Tibial artery (tissue), 4 donors: ENCODE results near the gene DISC1.
"Not testable (repeated sequence)": the region's sequence is repeated elsewhere in the genome, so short reads cannot be mapped to it uniquely, and the experiment has no call there.

Experiments used
- DNase-seq, 2 donors: peaks; one replicate each; pipeline ENCODE4 v3.0.0-alpha.2; 2019
- H3K27ac ChIP-seq, 2 donors: fragments of 200-600 bp; sonication (generic) in 1 of 2; 1 replicate in 1 of 2; 2 replicates in 1 of 2; pipeline ENCODE4 v1.5.1; 2018 to 2019; ENCODE audit warnings: mild to moderate bottlenecking in 1 of 2
- H3K27me3 ChIP-seq, 2 donors: fragments of 200-600 bp; sonication (generic) in 1 of 2; one replicate each; pipeline versions ENCODE4 v1.5.1 to v1.6.0; 2016 to 2019
- H3K36me3 ChIP-seq, 3 donors: fragments of 200-600 bp; sonication (generic) in 2 of 3; one replicate each; pipeline ENCODE4 v1.5.1; 2016 to 2019; ENCODE audit warnings: mild to moderate bottlenecking in 2 of 3
- H3K4me1 ChIP-seq, 4 donors: fragments of 200-600 bp; sonication (generic) in 2 of 4; 1 replicate in 3 of 4; 2 replicates in 1 of 4; pipeline ENCODE4 v1.5.1; 2016 to 2019
- H3K4me3 ChIP-seq, 2 donors: fragments of 200-600 bp; sonication (generic) in 1 of 2; 1 replicate in 1 of 2; 2 replicates in 1 of 2; pipeline ENCODE4 v1.5.1; 2018 to 2019; ENCODE audit warnings: mild to moderate bottlenecking in 2 of 2
- H3K9me3 ChIP-seq, 3 donors: fragments of 200-600 bp; sonication (generic) in 1 of 3; one replicate each; pipeline ENCODE4 v1.5.1; 2016 to 2019
- CTCF ChIP-seq, 2 experiments: fragments of 200-600 bp in 1 of 2; fragments of 450-650 bp in 1 of 2; IDR thresholded peaks; one replicate each; pipeline ENCODE4 v1.5.1; 2017 to 2019; ENCODE audit warnings: antibody characterized with exemption in 2 of 2, mild to moderate bottlenecking in 1 of 2, moderate library complexity in 1 of 2
- intact Hi-C: fragments of 100-400 bp; cut with DNase I; formaldehyde crosslinking; loops from one replicate; pipeline ENCODE4 v1.15.0; 2023; ENCODE audit warnings: low total_unique reads

Gene DISC1

GRCh38 chr1:231893400-231894102 lies 267.0 kb downstream of the DISC1 start:
- no peaks in the 10 kb centered on the region for H3K27me3 ChIP-seq
- TF ChIP-seq CTCF (IDR thresholded peaks at IDR 0.05), result no peak
- H3K36me3 ChIP-seq, result no peaks in the 10 kb centered on the region
- DNase-seq, result no peak
- no peak overlapping the region for H3K4me3 ChIP-seq
- H3K27ac ChIP-seq, result no peak overlapping the region
- H3K9me3 ChIP-seq, result peaks cover 0 to 4% (median 0%) of the 10 kb centered on the region in 3 donors
- intact Hi-C loops, result no loop called here
- no peaks in the 10 kb centered on the region for H3K4me1 ChIP-seq

- intact Hi-C loops, result no loop called here
- H3K36me3 ChIP-seq, result no peaks in the 10 kb centered on the region
- peaks cover 0 to 4% (median 0%) of the 10 kb centered on the region in 3 donors for H3K9me3 ChIP-seq
- H3K27me3 ChIP-seq, result no peaks in the 10 kb centered on the region
- no peaks in the 10 kb centered on the region for H3K4me1 ChIP-seq
- no peak overlapping the region for H3K4me3 ChIP-seq
- TF ChIP-seq CTCF (IDR thresholded peaks at IDR 0.05), result no peak
- no peak for DNase-seq
- no peak overlapping the region for H3K27ac ChIP-seq
Observed at GRCh38 chr1:231896806-231897205, 270.2 kb downstream of the DISC1 start.

GRCh38 chr1:231899046-231899445 lies 272.5 kb downstream of the DISC1 start:
- H3K4me3 ChIP-seq, result no peak overlapping the region
- no peaks in the 10 kb centered on the region for H3K36me3 ChIP-seq
- no peak for TF ChIP-seq CTCF (IDR thresholded peaks at IDR 0.05)
- no peaks in the 10 kb centered on the region for H3K4me1 ChIP-seq
- H3K27ac ChIP-seq, result no peak overlapping the region
- H3K27me3 ChIP-seq, result no peaks in the 10 kb centered on the region
- no peaks in the 10 kb centered on the region for H3K9me3 ChIP-seq
- DNase-seq, result no peak
- intact Hi-C loops, result no loop called here

- DNase-seq, result no peak
- Histone ChIP-seq H3K4me3 (no peak overlapping the region), H3K4me1 (no peaks in the 10 kb centered on the region), H3K27ac (no peak overlapping the region), H3K27me3 (no peaks in the 10 kb centered on the region), H3K9me3 (no peaks in the 10 kb centered on the region), H3K36me3 (no peaks in the 10 kb centered on the region)
- no peak for TF ChIP-seq CTCF (IDR thresholded peaks at IDR 0.05)
- intact Hi-C loops, result no loop called here
Observed at GRCh38 chr1:231899713-231900435, 273.3 kb downstream of the DISC1 start.

- DNase-seq, result no peak
- Histone ChIP-seq H3K36me3 (no peaks in the 10 kb centered on the region), H3K4me3 (no peak overlapping the region), H3K9me3 (no peaks in the 10 kb centered on the region), H3K4me1 (no peaks in the 10 kb centered on the region), H3K27me3 (no peaks in the 10 kb centered on the region), H3K27ac (no peak overlapping the region)
- TF ChIP-seq CTCF (IDR thresholded peaks at IDR 0.05), result no peak
- intact Hi-C loops, result no loop called here
Observed at GRCh38 chr1:231903586-231904081, 277.0 kb downstream of the DISC1 start.

GRCh38 chr1:231907310-231907709 lies 280.7 kb downstream of the DISC1 start:
- intact Hi-C loops, H3K4me3 ChIP-seq, H3K36me3 ChIP-seq, H3K4me1 ChIP-seq, H3K27me3 ChIP-seq, H3K27ac ChIP-seq, DNase-seq, H3K9me3 ChIP-seq: not testable (repeated sequence)
